GM12878 (cell line): ENCODE results near the gene BHLHE23. TPM values are rescaled to one million over a fixed set of nuclear protein-coding genes. Genes with fewer than 3 reads are reported as not detected.

ENCODE experiments used
- ATF2 ChIP-seq: IDR thresholded peaks from 2 replicates; pipeline ENCODE4 v1.6.1; 2012; ENCODE audit warnings: low read length, inconsistent platforms
- BCL11A ChIP-seq: IDR thresholded peaks from 2 replicates; pipeline ENCODE4 v1.6.1; 2011; ENCODE audit warnings: low read depth, low read length
- CHD1 ChIP-seq: IDR thresholded peaks from 2 replicates; pipeline ENCODE4 v1.6.1; 2012; ENCODE audit warnings: low read depth, low read length, improper control_type of control experiment
- FOS ChIP-seq: IDR thresholded peaks from 3 replicates; pipeline ENCODE4 v1.6.1; 2011; ENCODE audit warnings: borderline replicate concordance; ENCODE audit not compliant: insufficient read length; ENCODE audit errors: extremely low read depth
- NR2C2 ChIP-seq: IDR thresholded peaks from 2 replicates; pipeline ENCODE4 v1.6.1; 2011; ENCODE audit warnings: borderline replicate concordance, low read depth; ENCODE audit not compliant: control insufficient read depth, insufficient read length
- POLR2AphosphoS5 ChIP-seq: IDR thresholded peaks from 2 replicates; pipeline ENCODE4 v1.6.1; 2011; ENCODE audit warnings: mild to moderate bottlenecking, low read length, inconsistent platforms
- POU2F2 ChIP-seq: IDR thresholded peaks from 3 replicates; pipeline ENCODE4 v1.6.1; 2011; ENCODE audit warnings: low read depth, mild to moderate bottlenecking, low read length, borderline replicate concordance
- RBBP5 ChIP-seq: fragments of 200-600 bp; sonication (generic); conservative IDR thresholded peaks from 2 replicates; pipeline ENCODE4 v1.6.1; 2016
- RFX5 ChIP-seq: IDR thresholded peaks from 2 replicates; pipeline ENCODE4 v1.6.1; 2011; ENCODE audit warnings: low read depth, low read length, improper control_type of control experiment
- SKIL ChIP-seq: fragments of 450-650 bp; IDR thresholded peaks from 2 replicates; pipeline ENCODE4 v1.6.1; 2017; ENCODE audit warnings: mild to moderate bottlenecking, low read depth, inconsistent platforms; ENCODE audit not compliant: poor library complexity, severe bottlenecking
- STAT3 ChIP-seq: IDR thresholded peaks from 2 replicates; pipeline ENCODE4 v1.6.1; 2011; ENCODE audit warnings: low read depth, low read length, improper control_type of control experiment
- USF1 ChIP-seq: IDR thresholded peaks from 2 replicates; pipeline ENCODE4 v1.6.1; 2011; ENCODE audit warnings: borderline replicate concordance, low read depth, mild to moderate bottlenecking, moderate library complexity, mixed read lengths, low read length; ENCODE audit not compliant: insufficient read depth; ENCODE audit errors: extremely low read length
- ZBED1 ChIP-seq: IDR thresholded peaks from 2 replicates; pipeline ENCODE4 v1.6.1; 2016; ENCODE audit warnings: borderline replicate concordance
- ZNF384 ChIP-seq: IDR thresholded peaks from 2 replicates; pipeline ENCODE4 v1.6.1; 2012; ENCODE audit warnings: low read depth, mild to moderate bottlenecking, low read length, improper control_type of control experiment, borderline replicate concordance
- ZNF622 ChIP-seq: fragments of 450-650 bp; IDR thresholded peaks from 2 replicates; pipeline ENCODE4 v1.6.1; 2017; ENCODE audit warnings: mild to moderate bottlenecking, inconsistent platforms
- polyA plus RNA-seq, 11 experiments: library from polyadenylated mRNA; depleted of rRNA in 4 of 11; unstranded in 6 of 11; stranded (reverse) in 5 of 11; fragments of >200 nt; fragmentation: Nextera tagmentation in 4 of 11; fragmentation: Illumina TruSeq in 1 of 11; extraction: Ambion mirVana in 4 of 11; extraction: Trizol in 1 of 11; gene quantifications; 1 replicate in 1 of 11; 2 replicates in 10 of 11; pipeline versions ENCODE4 v1.2.1 to v1.2.3, GENCODE V29; 2011 to 2016; ENCODE audit warnings: inconsistent platforms in 2 of 11, missing spikeins in 2 of 11, low read depth in 1 of 11
- total RNA-seq, 4 experiments: library from RNA; depleted of rRNA in 3 of 4; stranded (reverse); fragments of >200 nt in 3 of 4; fragmentation: Illumina TruSeq in 1 of 4; extraction: Trizol in 1 of 4; gene quantifications; 2 replicates each; pipeline versions ENCODE4 v1.2.1 to v1.2.3, GENCODE V29; 2013 to 2021
- TF ChIP-seq, protein P1 (sequence below): fragments of 450-650 bp; IDR thresholded peaks from 2 replicates; pipeline ENCODE4 v1.6.1; 2017; ENCODE audit warnings: antibody characterized with exemption, mild to moderate bottlenecking, moderate library complexity
- TF ChIP-seq, protein P2 (sequence below): IDR thresholded peaks from 2 replicates; pipeline ENCODE4 v1.6.1; 2011; ENCODE audit warnings: mild to moderate bottlenecking, low read depth, low read length, moderate library complexity; ENCODE audit not compliant: insufficient replicate concordance
- TF ChIP-seq, protein P3 (sequence below): fragments of 450-650 bp; IDR thresholded peaks from 2 replicates; pipeline ENCODE4 v1.6.1; 2014; ENCODE audit warnings: mild to moderate bottlenecking

Gene BHLHE23
- total and polyA plus RNA-seq, 10 of the 15 experiments (the other 5 are each of a cell fraction or from before 2014, with no cell fraction given) = 0.28 to 0.33 TPM; not detected in 8

DNA sequence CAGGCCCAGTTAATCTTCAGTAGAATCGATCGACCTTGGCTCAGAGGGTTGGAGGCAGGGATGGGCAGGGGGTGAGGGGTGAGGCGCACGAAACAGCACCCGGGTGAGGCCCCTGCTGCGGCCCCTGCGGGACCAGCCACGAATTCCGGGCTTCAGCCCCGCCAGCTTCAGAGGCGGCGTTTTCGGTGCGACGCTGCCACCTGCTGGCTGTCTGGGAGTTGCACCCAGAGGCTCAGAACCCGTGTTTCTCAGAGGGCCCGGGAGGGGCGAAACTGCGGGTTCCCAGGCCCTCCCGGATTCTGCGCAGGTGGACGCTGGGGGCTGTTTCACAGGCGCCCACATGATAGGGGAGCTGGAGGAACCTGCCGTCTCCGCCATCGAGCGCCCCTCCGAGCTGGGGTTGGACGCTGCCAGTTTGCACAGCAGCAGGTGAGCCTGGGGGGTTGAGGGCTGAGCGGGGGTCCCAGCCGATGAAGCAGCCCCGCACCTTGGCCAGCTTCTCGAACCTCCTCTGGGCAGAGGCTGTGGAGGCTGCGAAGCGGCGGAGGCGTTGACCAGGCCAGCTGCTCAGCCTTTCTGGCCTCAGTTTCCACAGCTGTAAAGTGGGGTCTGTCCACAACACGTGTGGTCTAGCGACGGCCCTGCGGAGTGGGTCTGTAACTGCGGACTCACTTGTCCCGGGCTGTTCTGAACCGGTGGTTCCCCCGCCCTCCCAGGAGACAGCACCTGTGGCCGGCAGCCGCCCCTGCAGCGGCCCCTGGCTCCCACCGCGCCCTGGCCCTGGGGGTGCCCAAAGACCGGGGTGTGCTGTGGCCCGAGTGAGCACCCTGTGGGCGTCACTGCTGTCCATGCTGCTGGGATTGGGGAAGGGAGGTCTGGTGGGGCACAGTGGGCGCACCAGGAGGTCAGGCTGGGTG, 2.5 kb upstream of the BHLHE23 start (continued):
- TF ChIP-seq SKIL (no peak), BCL11A (peak; percentile 62; the same call in 1 of the 2 replicates), ATF2 (no peak), CHD1 (peak; percentile 67; the same call in 1 of the 2 replicates), ZNF384 (no peak), STAT3 (no peak), POU2F2 (no peak; the same call in 2 of the 3 replicates), ZBED1 (no peak), POLR2AphosphoS5 (peak; percentile 76; the same call in 1 of the 2 replicates), NR2C2 (no peak), FOS (no peak), USF1 (no peak), RFX5 (no peak), ZNF622 (no peak), RBBP5 (no peak)
- TF ChIP-seq, protein P1, sequence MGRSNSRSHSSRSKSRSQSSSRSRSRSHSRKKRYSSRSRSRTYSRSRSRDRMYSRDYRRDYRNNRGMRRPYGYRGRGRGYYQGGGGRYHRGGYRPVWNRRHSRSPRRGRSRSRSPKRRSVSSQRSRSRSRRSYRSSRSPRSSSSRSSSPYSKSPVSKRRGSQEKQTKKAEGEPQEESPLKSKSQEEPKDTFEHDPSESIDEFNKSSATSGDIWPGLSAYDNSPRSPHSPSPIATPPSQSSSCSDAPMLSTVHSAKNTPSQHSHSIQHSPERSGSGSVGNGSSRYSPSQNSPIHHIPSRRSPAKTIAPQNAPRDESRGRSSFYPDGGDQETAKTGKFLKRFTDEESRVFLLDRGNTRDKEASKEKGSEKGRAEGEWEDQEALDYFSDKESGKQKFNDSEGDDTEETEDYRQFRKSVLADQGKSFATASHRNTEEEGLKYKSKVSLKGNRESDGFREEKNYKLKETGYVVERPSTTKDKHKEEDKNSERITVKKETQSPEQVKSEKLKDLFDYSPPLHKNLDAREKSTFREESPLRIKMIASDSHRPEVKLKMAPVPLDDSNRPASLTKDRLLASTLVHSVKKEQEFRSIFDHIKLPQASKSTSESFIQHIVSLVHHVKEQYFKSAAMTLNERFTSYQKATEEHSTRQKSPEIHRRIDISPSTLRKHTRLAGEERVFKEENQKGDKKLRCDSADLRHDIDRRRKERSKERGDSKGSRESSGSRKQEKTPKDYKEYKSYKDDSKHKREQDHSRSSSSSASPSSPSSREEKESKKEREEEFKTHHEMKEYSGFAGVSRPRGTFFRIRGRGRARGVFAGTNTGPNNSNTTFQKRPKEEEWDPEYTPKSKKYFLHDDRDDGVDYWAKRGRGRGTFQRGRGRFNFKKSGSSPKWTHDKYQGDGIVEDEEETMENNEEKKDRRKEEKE = no peak
- TF ChIP-seq, protein P2, sequence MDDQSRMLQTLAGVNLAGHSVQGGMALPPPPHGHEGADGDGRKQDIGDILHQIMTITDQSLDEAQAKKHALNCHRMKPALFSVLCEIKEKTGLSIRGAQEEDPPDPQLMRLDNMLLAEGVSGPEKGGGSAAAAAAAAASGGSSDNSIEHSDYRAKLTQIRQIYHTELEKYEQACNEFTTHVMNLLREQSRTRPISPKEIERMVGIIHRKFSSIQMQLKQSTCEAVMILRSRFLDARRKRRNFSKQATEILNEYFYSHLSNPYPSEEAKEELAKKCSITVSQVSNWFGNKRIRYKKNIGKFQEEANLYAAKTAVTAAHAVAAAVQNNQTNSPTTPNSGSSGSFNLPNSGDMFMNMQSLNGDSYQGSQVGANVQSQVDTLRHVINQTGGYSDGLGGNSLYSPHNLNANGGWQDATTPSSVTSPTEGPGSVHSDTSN = no peak
- TF ChIP-seq, protein P3, sequence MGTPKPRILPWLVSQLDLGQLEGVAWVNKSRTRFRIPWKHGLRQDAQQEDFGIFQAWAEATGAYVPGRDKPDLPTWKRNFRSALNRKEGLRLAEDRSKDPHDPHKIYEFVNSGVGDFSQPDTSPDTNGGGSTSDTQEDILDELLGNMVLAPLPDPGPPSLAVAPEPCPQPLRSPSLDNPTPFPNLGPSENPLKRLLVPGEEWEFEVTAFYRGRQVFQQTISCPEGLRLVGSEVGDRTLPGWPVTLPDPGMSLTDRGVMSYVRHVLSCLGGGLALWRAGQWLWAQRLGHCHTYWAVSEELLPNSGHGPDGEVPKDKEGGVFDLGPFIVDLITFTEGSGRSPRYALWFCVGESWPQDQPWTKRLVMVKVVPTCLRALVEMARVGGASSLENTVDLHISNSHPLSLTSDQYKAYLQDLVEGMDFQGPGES = no peak
